Skin epidermis (tissue), 12 donors: ENCODE measurements around the gene OCA2.
"Not testable (repeated sequence)": the region's sequence is repeated elsewhere in the genome, so short reads cannot be mapped to it uniquely, and the experiment has no call there.

Experiments used
- H3K27ac ChIP-seq, 21 experiments: fragments of 200-600 bp; sonication (generic) in 11 of 21; one replicate each; pipeline ENCODE4 v1.5.0; 2020; ENCODE audit warnings: mild to moderate bottlenecking in 3 of 21, inconsistent platforms in 2 of 21, moderate library complexity in 2 of 21
- H3K4me3 ChIP-seq, 7 experiments: fragments of 200-600 bp; sonication (generic) in 2 of 7; one replicate each; pipeline ENCODE4 v1.5.0; 2020; ENCODE audit warnings: inconsistent platforms in 2 of 7, mild to moderate bottlenecking in 2 of 7, moderate library complexity in 1 of 7

The OCA2 gene

GRCh38 chr15:27770086-27770607 lies 329.0 kb downstream of the OCA2 start:
- H3K27ac ChIP-seq: no peak overlapping the region
- H3K4me3 ChIP-seq: no peak overlapping the region

DNA sequence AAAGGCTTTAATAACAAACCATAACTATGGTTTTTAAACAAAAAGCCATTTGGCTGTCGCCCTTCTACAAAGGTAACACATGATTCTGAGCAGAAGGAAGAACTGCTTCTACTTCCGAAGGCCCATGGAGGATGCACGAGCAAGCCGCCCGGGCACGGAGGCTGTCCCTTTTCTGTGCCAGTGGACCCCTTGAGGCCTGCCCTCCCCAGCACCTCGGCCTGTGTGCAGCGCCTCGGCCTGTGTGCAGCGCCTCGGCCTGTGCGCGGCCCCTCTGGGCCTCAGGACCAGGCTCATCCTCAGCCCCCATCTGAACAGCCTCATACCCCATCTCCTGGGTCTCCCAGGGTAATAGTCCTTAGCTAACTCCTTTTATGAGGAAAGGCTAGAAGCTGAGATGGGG lies 329.5 kb downstream of the OCA2 start:
- H3K27ac ChIP-seq: no peak overlapping the region
- no peak overlapping the region for H3K4me3 ChIP-seq

GRCh38 chr15:27768732-27769475 lies 330.2 kb downstream of the OCA2 start:
- no peak overlapping the region for H3K4me3 ChIP-seq
- no peak overlapping the region for H3K27ac ChIP-seq

DNA sequence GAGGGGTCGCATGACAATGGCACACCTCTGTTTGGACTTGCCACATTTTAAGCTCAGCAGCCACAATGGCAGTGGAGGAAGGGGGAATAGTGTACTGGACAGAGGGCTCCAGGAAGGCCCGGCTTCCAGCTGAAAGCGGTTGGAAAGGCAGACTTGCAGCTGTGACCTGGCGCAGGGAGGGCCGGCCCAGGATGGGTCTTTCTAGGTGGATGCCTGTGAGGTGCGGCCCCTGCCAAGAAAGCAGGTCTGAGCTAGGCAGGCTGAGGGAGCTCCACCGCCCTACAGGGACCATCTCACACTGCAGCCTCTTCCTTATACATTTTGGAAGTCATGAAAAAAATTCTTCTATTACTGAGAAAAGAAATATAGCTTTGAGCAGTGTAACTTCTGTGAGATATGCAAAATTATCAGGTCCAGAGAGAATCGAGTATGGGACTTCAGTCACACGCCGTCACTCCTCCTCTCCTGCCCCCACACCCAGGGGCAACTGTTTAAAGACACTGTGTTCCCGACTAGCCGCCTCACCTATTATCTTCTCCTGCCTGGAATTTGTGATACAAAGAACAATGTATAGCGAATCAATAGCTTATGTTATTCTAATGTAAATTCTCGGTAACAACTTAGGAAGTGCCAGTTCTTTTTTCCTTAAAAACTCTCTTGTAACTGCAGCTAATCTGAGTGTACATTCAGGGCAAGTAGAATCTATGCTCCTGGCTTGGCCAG lies 331.0 kb downstream of the OCA2 start:
- no peak overlapping the region for H3K27ac ChIP-seq
- H3K4me3 ChIP-seq: no peak overlapping the region

GRCh38 chr15:27767430-27767829 lies 331.7 kb downstream of the OCA2 start:
- H3K4me3 ChIP-seq, H3K27ac ChIP-seq: not testable (repeated sequence)

- H3K4me3 ChIP-seq: no peak overlapping the region
- no peak overlapping the region for H3K27ac ChIP-seq
Measured at GRCh38 chr15:27764339-27764738, 334.8 kb downstream of the OCA2 start.

- no peak overlapping the region for H3K4me3 ChIP-seq
- H3K27ac ChIP-seq: no peak overlapping the region
Measured at GRCh38 chr15:27763514-27763913, 335.6 kb downstream of the OCA2 start.

GRCh38 chr15:27762471-27762870 lies 336.6 kb downstream of the OCA2 start:
- no peak overlapping the region for H3K27ac ChIP-seq
- no peak overlapping the region for H3K4me3 ChIP-seq

DNA sequence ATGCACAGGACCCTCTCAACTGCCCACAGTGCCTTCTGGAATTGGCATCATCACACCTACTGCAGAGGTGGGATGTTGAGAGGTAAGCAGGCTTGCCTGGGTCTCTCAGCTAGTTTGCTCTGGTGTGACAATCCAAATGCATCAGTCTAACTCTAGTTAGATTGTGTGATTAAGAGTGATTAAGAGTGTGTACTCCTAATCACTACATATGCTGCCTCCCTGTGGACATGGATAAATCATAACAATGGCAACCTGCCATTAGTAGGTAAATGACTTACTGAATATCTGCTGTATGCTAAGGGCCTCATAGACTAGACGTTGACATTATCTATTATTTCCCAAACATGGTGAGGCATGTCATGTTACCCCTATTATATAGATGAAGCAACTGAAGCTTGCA lies 342.1 kb downstream of the OCA2 start:
- no peak overlapping the region for H3K4me3 ChIP-seq
- H3K27ac ChIP-seq: no peak overlapping the region

DNA sequence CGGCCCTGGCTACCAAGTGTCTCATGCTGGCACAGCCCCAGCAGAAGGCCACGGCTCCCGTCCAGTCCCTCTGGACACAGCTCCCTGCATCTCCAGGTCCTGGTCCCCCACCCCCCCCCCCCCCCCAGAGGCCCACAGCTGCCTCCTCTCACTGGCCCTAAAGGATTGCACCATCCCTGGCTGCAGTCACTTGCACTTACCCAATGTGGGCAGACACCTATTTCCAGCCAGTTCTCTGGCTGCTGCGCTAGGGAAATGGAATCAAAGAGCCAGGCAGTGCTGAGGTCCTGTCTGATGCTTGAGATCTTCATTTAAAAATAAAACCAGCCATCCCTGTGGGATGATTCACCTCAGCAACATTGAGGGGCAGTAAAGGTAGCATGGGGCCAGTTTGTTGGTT lies 346.4 kb downstream of the OCA2 start:
- Histone ChIP-seq H3K27ac (no peak overlapping the region), H3K4me3 (no peak overlapping the region)

- Histone ChIP-seq H3K27ac (no peak overlapping the region), H3K4me3 (no peak overlapping the region)
Measured at GRCh38 chr15:27747997-27748396, 351.1 kb downstream of the OCA2 start.

GRCh38 chr15:27746401-27746955 lies 352.6 kb downstream of the OCA2 start:
- no peak overlapping the region for H3K4me3 ChIP-seq
- H3K27ac ChIP-seq: no peak overlapping the region

GRCh38 chr15:27744641-27745040 lies 354.5 kb downstream of the OCA2 start:
- Histone ChIP-seq H3K27ac (no peak overlapping the region), H3K4me3 (no peak overlapping the region)

DNA sequence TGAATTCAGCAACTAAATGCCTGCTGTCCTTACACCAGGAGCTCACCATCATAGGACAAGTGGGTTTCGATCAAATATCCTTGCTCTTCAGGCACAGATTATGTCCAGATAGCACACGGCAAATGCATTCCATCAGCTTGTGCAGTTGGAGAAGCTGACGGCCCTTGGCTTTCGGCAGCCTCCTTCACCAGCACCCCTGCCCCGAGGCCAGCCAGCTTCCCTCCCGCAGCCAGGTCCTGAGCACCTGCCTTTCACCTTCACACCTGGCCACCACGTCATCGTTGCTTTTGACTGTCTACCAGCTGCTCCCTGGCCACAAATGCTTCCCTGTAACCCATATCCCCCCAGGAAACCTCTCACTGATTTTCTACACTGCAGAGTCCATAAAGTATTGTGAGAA lies 355.5 kb downstream of the OCA2 start:
- no peak overlapping the region for H3K4me3 ChIP-seq
- H3K27ac ChIP-seq: no peak overlapping the region

DNA sequence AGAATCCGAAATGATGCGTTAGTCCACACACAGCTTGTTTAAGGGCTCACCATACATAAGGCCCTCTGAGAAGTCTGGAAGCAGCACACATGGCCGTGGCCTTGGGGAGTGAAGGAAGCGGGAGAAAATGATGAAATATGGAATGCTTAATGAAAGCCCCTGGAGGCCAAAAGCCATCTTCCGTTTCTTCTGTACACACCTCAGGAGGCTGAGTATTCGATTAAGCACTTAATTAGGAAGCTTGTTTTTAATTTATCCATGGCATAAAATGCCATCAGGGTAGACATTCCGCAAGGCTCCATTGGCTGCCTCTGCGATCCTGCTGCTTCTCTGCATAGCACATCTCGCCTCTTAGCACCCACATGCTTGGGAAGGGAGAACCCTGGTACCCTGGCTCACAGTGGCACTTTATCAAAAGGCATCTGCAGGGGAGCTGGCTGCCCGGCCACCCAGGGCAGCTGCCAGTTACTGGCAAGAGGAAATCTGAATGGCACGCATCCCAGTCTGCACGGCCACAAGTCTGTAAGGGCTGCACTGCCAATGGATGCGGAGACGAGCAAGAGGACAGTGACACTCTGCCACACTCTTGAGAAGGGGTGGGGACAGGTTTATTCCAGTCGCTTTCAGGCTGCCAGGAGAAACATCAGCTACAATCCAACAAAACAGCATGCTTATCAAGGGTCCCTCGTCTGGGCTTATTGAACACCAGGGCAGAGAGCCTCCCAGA lies 356.2 kb downstream of the OCA2 start:
- H3K27ac ChIP-seq: no peak overlapping the region
- no peak overlapping the region for H3K4me3 ChIP-seq

- Histone ChIP-seq H3K4me3 (no peak overlapping the region), H3K27ac (no peak overlapping the region)
Measured at GRCh38 chr15:27741226-27741860, 357.8 kb downstream of the OCA2 start.

DNA sequence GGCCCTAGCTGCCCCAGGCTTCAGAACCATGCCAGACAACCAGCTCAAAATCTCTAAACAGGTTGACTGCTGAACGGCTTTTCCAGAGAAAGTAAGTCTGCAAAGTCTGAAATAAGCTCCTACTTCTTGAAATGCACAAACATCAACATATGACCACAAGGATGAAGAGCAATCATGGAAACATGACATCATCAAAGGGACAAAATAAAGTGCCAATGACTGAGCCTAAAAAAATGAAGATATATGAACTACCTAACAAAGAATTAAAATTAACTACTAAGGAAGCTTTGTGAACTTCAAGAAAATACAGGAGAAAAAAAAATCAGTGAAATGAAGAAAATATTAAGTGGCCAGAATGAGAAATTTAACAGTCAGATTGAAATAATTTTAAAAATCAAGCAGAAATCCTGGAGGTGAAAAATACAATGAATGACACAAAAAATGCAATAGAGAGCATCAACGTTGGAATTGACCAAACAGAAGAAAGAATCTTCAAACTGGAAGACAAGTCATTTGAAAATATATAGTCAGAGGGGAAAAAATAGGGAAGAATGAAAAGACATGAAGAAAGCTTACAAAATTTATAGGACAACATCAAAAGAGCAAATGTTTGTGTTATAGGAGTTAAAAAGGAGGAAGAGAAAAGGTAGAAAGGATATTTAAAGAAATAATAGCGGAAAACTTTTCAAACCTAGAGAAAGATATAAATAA lies 364.2 kb downstream of the OCA2 start:
- no peak overlapping the region for H3K27ac ChIP-seq
- no peak overlapping the region for H3K4me3 ChIP-seq

DNA sequence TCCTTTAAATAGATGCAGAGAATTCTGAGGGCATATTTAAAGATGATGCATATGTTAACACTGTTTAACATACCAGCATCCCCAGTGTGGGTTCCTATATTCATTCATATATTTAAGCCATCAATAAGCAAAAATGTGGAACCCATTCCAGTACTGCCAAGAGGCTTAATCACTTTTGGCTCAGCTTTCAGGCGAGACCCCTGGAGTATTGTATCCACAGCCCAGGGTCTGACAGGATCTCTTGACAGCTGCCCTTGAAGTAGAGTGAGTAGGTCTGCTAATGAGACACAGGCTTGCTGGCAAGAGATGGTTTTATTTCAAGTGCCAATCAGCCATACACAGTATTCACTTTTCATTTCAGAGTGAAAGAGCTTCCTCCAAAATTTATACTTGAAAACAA lies 367.3 kb downstream of the OCA2 start:
- Histone ChIP-seq H3K27ac (no peak overlapping the region), H3K4me3 (no peak overlapping the region)

- no peak overlapping the region for H3K27ac ChIP-seq
- H3K4me3 ChIP-seq: no peak overlapping the region
Measured at GRCh38 chr15:27730868-27731267, 368.2 kb downstream of the OCA2 start.
